HepG2 (cell line): ENCODE results near the gene MTARC1. TPM values are rescaled to one million over a fixed set of nuclear protein-coding genes. Genes with fewer than 3 reads are reported as not detected.

Experiments
- AGO2 ChIP-seq: fragments of 200-400 bp; formaldehyde crosslinking; optimal IDR thresholded peaks from 2 replicates; pipeline ENCODE3; 2017; ENCODE audit warnings: mild to moderate bottlenecking, low read depth, low read length, moderate library complexity
- BCL6 ChIP-seq: IDR thresholded peaks from 2 replicates; pipeline ENCODE4 v1.6.1; 2016; ENCODE audit warnings: missing genetic modification reagents, missing compliant biosample characterization
- HDAC1 ChIP-seq: sonication (generic); formaldehyde crosslinking; IDR thresholded peaks from 2 replicates; pipeline ENCODE4 v1.5.1; 2020; ENCODE audit warnings: mild to moderate bottlenecking, missing genetic modification reagents
- HNRNPUL1 ChIP-seq: fragments of 200-400 bp; formaldehyde crosslinking; IDR thresholded peaks from 2 replicates; pipeline ENCODE4 v1.6.1; 2017; ENCODE audit warnings: low read depth, mild to moderate bottlenecking, low read length, moderate library complexity
- NFE2L2 ChIP-seq: fragments of 150-350 bp; IDR thresholded peaks from 2 replicates; pipeline ENCODE4 v1.6.1; 2014; ENCODE audit warnings: low read length
- ONECUT2 ChIP-seq: sonication (generic); formaldehyde crosslinking; IDR thresholded peaks from 2 replicates; pipeline ENCODE4 v1.4.0; 2020; ENCODE audit warnings: missing genetic modification reagents
- REL ChIP-seq: sonication (generic); formaldehyde crosslinking; conservative IDR thresholded peaks from 2 replicates; pipeline ENCODE4 v1.8.0; 2022; ENCODE audit warnings: mild to moderate bottlenecking, missing genetic modification reagents, moderate library complexity
- SNAI1 ChIP-seq: sonication (generic); formaldehyde crosslinking; IDR thresholded peaks from 2 replicates; pipeline ENCODE4 v1.5.0; 2020; ENCODE audit warnings: mild to moderate bottlenecking, missing genetic modification reagents, borderline replicate concordance
- SP5 ChIP-seq: IDR thresholded peaks from 2 replicates; pipeline ENCODE4 v1.6.1; 2016; ENCODE audit warnings: low read depth, borderline replicate concordance
- SRY ChIP-seq: sonication (generic); formaldehyde crosslinking; IDR thresholded peaks from 2 replicates; pipeline ENCODE4 v1.8.0; 2022; ENCODE audit warnings: mild to moderate bottlenecking, missing genetic modification reagents
- WIZ ChIP-seq: sonication (generic); formaldehyde crosslinking; IDR thresholded peaks from 2 replicates; pipeline ENCODE4 v1.5.1; 2020; ENCODE audit warnings: mild to moderate bottlenecking, missing genetic modification reagents
- ZBTB21 ChIP-seq: sonication (generic); formaldehyde crosslinking; IDR thresholded peaks from 2 replicates; pipeline ENCODE4 v1.4.0; 2020; ENCODE audit warnings: missing genetic modification reagents
- ZFY ChIP-seq: sonication (generic); formaldehyde crosslinking; IDR thresholded peaks from 2 replicates; pipeline ENCODE4 v1.4.0; 2020; ENCODE audit warnings: missing genetic modification reagents
- ZNF33B ChIP-seq: sonication (generic); formaldehyde crosslinking; IDR thresholded peaks from 2 replicates; pipeline ENCODE4 v1.5.1; 2020; ENCODE audit warnings: mild to moderate bottlenecking, missing genetic modification reagents
- ZNF343 ChIP-seq: sonication (generic); formaldehyde crosslinking; IDR thresholded peaks from 2 replicates; pipeline ENCODE4 v1.4.0; 2020; ENCODE audit warnings: mild to moderate bottlenecking, missing genetic modification reagents
- ZNF430 ChIP-seq: sonication (generic); formaldehyde crosslinking; IDR thresholded peaks from 2 replicates; pipeline ENCODE4 v1.9.0; 2021; ENCODE audit warnings: mild to moderate bottlenecking, missing genetic modification reagents
- ZNF496 ChIP-seq: sonication (generic); formaldehyde crosslinking; IDR thresholded peaks from 2 replicates; pipeline ENCODE4 v1.8.1; 2023; ENCODE audit warnings: mild to moderate bottlenecking, moderate library complexity, missing genetic modification reagents; ENCODE audit not compliant: insufficient replicate concordance
- ZNF552 ChIP-seq: sonication (generic); formaldehyde crosslinking; IDR thresholded peaks from 2 replicates; pipeline ENCODE4 v1.9.0; 2022; ENCODE audit warnings: missing genetic modification reagents, mild to moderate bottlenecking, borderline replicate concordance
- ZNF7 ChIP-seq: IDR thresholded peaks from 2 replicates; pipeline ENCODE4 v1.6.1; 2016; ENCODE audit warnings: missing biosample characterization, missing genetic modification reagents
- ZNF703 ChIP-seq: sonication (generic); formaldehyde crosslinking; IDR thresholded peaks from 2 replicates; pipeline ENCODE4 v1.5.1; 2020; ENCODE audit warnings: missing genetic modification reagents, mild to moderate bottlenecking, moderate library complexity, borderline replicate concordance
- ZNF773 ChIP-seq: sonication (generic); formaldehyde crosslinking; IDR thresholded peaks from 2 replicates; pipeline ENCODE4 v1.4.0; 2020; ENCODE audit warnings: missing genetic modification reagents, borderline replicate concordance
- polyA plus RNA-seq, 8 experiments: library from polyadenylated mRNA; depleted of rRNA in 3 of 8; stranded (reverse) in 7 of 8; unstranded in 1 of 8; fragments of >200 nt; fragmentation: Illumina TruSeq in 4 of 8; extraction: Trizol in 4 of 8; gene quantifications; 2 replicates each; pipeline versions ENCODE4 v1.2.1 to v1.2.3, GENCODE V29; 2011 to 2016; ENCODE audit warnings: low read depth in 4 of 8, missing spikeins in 1 of 8, mixed read lengths in 1 of 8; ENCODE audit not compliant: insufficient read depth in 1 of 8
- total RNA-seq, 5 experiments: library from RNA; depleted of rRNA; stranded (reverse); fragments of >200 nt; fragmentation: Illumina TruSeq; extraction: Trizol; gene quantifications; 2 replicates each; pipeline ENCODE4 v1.2.3, GENCODE V29; 2016; ENCODE audit warnings: low read depth in 1 of 5
- TF ChIP-seq, protein P1 (sequence below): sonication (generic); formaldehyde crosslinking; IDR thresholded peaks from 2 replicates; pipeline ENCODE4 v1.5.0; 2020; ENCODE audit warnings: missing genetic modification reagents, mild to moderate bottlenecking, borderline replicate concordance
- TF ChIP-seq, protein P2 (sequence below): sonication (generic); formaldehyde crosslinking; IDR thresholded peaks from 2 replicates; pipeline ENCODE4 v1.8.1; 2023; ENCODE audit warnings: mild to moderate bottlenecking, missing genetic modification reagents, borderline replicate concordance
- TF ChIP-seq, protein P3 (sequence below): sonication (generic); formaldehyde crosslinking; IDR thresholded peaks from 2 replicates; pipeline ENCODE4 v1.5.0; 2020; ENCODE audit warnings: mild to moderate bottlenecking, missing genetic modification reagents
- TF ChIP-seq, protein P4 (sequence below): IDR thresholded peaks from 2 replicates; pipeline ENCODE4 v1.4.0; 2020; ENCODE audit warnings: mild to moderate bottlenecking, missing genetic modification reagents

The MTARC1 gene
- total and polyA plus RNA-seq, 2 of the 13 experiments (the other 11 are each of a cell fraction or from before 2014, with no cell fraction given), result 19.4 to 106 TPM

DNA sequence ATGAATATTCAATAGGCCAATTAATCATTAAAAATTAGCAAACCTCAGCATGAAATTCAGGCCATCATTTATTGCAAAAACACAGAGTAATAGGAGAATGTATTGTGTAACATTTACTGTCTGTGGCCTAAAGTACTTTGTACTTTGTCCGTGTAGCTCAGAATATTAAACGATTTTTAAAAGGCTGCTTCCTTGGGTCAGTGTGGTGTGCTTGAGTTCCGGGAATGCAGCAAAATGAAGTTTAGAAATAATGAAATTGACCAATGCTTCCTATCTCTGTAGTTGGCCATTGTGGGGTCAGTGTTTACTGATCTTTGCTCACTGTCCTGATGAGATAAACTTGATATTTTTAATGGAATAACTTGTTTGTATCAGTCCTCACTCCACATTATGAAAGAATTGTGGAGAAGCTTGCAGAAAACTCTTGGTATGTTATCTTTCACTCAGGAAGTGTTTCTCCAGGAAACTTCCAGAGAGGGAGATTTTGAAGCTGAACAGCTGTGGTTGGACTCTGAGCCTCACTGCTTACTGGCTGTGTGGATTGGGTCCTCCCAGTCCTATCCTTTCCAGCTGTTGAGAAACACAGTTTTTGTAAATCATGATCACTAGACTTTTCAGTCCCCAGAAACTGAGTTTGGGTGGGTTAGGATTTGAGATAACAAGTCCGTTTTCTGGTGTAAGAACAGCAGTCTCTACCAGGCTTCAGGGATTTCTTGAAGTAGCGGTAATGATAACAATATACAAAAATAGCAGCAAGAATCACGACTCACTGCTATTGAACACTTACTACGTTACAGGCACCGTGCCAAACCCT is 19.2 kb upstream of the MTARC1 start (continued):
- TF ChIP-seq, protein P1, sequence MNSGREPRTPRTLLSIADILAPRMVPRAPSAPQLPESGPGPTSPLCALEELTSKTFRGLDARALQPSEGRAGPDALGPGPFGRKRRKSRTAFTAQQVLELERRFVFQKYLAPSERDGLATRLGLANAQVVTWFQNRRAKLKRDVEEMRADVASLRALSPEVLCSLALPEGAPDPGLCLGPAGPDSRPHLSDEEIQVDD, result no peak
- TF ChIP-seq ZBTB21, result no peak
- TF ChIP-seq BCL6 (CRISPR knock-in tag), result peak; percentile 51
- TF ChIP-seq ZNF552 (CRISPR knock-in tag), result no peak
- no peak for TF ChIP-seq ZNF496
- no peak for TF ChIP-seq ZNF7 (CRISPR knock-in tag)
- no peak for TF ChIP-seq ZNF343 (CRISPR knock-in tag)
- no peak for TF ChIP-seq ZFY (CRISPR knock-in tag)
- TF ChIP-seq SRY (CRISPR knock-in tag), result no peak
- TF ChIP-seq ZNF430, result no peak
- no peak for TF ChIP-seq HNRNPUL1
- TF ChIP-seq ZNF33B, result no peak
- TF ChIP-seq ONECUT2 (CRISPR knock-in tag), result peak; percentile 51; the same call in 1 of the 2 replicates
- no peak for TF ChIP-seq WIZ (CRISPR knock-in tag)
- TF ChIP-seq HDAC1 (CRISPR knock-in tag), result peak; percentile 44; the same call in 1 of the 2 replicates
- TF ChIP-seq, protein P2, sequence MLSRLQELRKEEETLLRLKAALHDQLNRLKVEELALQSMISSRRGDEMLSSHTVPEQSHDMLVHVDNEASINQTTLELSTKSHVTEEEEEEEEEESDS (CRISPR knock-in tag), result no peak
- TF ChIP-seq, protein P3, sequence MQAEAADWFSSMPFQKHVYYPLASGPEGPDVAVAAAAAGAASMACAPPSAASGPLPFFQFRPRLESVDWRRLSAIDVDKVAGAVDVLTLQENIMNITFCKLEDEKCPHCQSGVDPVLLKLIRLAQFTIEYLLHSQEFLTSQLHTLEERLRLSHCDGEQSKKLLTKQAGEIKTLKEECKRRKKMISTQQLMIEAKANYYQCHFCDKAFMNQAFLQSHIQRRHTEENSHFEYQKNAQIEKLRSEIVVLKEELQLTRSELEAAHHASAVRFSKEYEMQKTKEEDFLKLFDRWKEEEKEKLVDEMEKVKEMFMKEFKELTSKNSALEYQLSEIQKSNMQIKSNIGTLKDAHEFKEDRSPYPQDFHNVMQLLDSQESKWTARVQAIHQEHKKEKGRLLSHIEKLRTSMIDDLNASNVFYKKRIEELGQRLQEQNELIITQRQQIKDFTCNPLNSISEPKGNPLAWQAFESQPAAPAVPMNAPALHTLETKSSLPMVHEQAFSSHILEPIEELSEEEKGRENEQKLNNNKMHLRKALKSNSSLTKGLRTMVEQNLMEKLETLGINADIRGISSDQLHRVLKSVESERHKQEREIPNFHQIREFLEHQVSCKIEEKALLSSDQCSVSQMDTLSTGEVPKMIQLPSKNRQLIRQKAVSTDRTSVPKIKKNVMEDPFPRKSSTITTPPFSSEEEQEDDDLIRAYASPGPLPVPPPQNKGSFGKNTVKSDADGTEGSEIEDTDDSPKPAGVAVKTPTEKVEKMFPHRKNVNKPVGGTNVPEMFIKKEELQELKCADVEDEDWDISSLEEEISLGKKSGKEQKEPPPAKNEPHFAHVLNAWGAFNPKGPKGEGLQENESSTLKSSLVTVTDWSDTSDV (CRISPR knock-in tag), result no peak
- TF ChIP-seq ZNF773 (CRISPR knock-in tag), result no peak
- TF ChIP-seq, protein P4, sequence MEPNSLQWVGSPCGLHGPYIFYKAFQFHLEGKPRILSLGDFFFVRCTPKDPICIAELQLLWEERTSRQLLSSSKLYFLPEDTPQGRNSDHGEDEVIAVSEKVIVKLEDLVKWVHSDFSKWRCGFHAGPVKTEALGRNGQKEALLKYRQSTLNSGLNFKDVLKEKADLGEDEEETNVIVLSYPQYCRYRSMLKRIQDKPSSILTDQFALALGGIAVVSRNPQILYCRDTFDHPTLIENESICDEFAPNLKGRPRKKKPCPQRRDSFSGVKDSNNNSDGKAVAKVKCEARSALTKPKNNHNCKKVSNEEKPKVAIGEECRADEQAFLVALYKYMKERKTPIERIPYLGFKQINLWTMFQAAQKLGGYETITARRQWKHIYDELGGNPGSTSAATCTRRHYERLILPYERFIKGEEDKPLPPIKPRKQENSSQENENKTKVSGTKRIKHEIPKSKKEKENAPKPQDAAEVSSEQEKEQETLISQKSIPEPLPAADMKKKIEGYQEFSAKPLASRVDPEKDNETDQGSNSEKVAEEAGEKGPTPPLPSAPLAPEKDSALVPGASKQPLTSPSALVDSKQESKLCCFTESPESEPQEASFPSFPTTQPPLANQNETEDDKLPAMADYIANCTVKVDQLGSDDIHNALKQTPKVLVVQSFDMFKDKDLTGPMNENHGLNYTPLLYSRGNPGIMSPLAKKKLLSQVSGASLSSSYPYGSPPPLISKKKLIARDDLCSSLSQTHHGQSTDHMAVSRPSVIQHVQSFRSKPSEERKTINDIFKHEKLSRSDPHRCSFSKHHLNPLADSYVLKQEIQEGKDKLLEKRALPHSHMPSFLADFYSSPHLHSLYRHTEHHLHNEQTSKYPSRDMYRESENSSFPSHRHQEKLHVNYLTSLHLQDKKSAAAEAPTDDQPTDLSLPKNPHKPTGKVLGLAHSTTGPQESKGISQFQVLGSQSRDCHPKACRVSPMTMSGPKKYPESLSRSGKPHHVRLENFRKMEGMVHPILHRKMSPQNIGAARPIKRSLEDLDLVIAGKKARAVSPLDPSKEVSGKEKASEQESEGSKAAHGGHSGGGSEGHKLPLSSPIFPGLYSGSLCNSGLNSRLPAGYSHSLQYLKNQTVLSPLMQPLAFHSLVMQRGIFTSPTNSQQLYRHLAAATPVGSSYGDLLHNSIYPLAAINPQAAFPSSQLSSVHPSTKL (CRISPR knock-in tag), result peak; percentile 86
- TF ChIP-seq AGO2, result no peak
- TF ChIP-seq SNAI1 (CRISPR knock-in tag), result no peak
- no peak for TF ChIP-seq ZNF703 (CRISPR knock-in tag)
- TF ChIP-seq NFE2L2, result no peak
- TF ChIP-seq REL (CRISPR knock-in tag), result no peak
- TF ChIP-seq SP5, result no peak
